ENCODE results near the gene ADCY2. TPM values are rescaled to one million over a fixed set of nuclear protein-coding genes. Genes with fewer than 3 reads are reported as not detected.

ADCY2 gene
- total and polyA plus RNA-seq, 2 experiments from 2014 or later, result 23.8 to 74.9 TPM

- H3K4me3 ChIP-seq, result no peak overlapping the region
- DNase-seq (ENCODE audit: low spot score) (no peak), ATAC-seq (no peak)
- H4K20me1 ChIP-seq (replicated peaks; ENCODE audit: insufficient read depth), result no peaks in the 10 kb centered on the region
- peaks cover 4% of the 10 kb centered on the region; the same call in 1 of the 3 replicates for H3K9me3 Mint-ChIP-seq
- no peak overlapping the region for H2AFZ ChIP-seq
- peak overlapping the region; percentile 4; the same call in 1 of the 2 replicates for H3K27ac Mint-ChIP-seq
- H3K36me3 Mint-ChIP-seq (ENCODE audit: low read depth), result peaks cover 25% of the 10 kb centered on the region
- no peak for TF ChIP-seq EZH2 (IDR thresholded peaks at IDR 0.05; ENCODE audit: low read depth, unreplicated experiment)
- no peak for TF ChIP-seq ZNF331 (CRISPR knock-in tag; IDR thresholded peaks at IDR 0.05; ENCODE audit: low read depth)
- TF ChIP-seq ETS1 (IDR thresholded peaks at IDR 0.05), result no peak
- TF ChIP-seq CTCF (conservative IDR thresholded peaks at IDR 0.05; ENCODE audit: low read depth in 2 of 2), result no peak
- TF ChIP-seq ZNF462 (CRISPR knock-in tag; IDR thresholded peaks at IDR 0.05), result no peak
- no peak for TF ChIP-seq ZNF114 (CRISPR knock-in tag; IDR thresholded peaks at IDR 0.05)
- no peak for TF ChIP-seq POLR2AphosphoS5 (IDR thresholded peaks at IDR 0.05; ENCODE audit: low read depth)
- no peak for TF ChIP-seq REST (IDR thresholded peaks at IDR 0.05; ENCODE audit: unreplicated experiment)
- no peak for TF ChIP-seq EZH2phosphoT487 (IDR thresholded peaks at IDR 0.05; ENCODE audit: unreplicated experiment)
- no peak for TF ChIP-seq CREB1 (CRISPR knock-in tag; IDR thresholded peaks at IDR 0.05; ENCODE audit: low read depth)
- no peak for TF ChIP-seq NANOG (IDR thresholded peaks at IDR 0.05; ENCODE audit: borderline replicate concordance)
- no peak for TF ChIP-seq JUNB (IDR thresholded peaks at IDR 0.05; ENCODE audit: unreplicated experiment)
- no peak for TF ChIP-seq STAT1 (IDR thresholded peaks at IDR 0.05; ENCODE audit: unreplicated experiment)
- H3K27ac ChIP-seq (ENCODE audit: low read depth), result no peak overlapping the region
- H3K36me3 ChIP-seq (ENCODE audit: insufficient read depth), result no peaks in the 10 kb centered on the region
- H3K27me3 ChIP-seq (ENCODE audit: insufficient read depth), result no peaks in the 10 kb centered on the region
- H3K4me1 ChIP-seq (ENCODE audit: insufficient read depth), result peaks cover 56% of the 10 kb centered on the region
- H3K4me2 ChIP-seq, result 0 out of 2 replicates have a peak overlapping the region, but pooled peaks have one; percentile 33
- peaks cover 7% of the 10 kb centered on the region for H3K27me3 Mint-ChIP-seq (ENCODE audit: insufficient read depth, low read depth, poor library complexity)
- H3K9me2 ChIP-seq (ENCODE audit: insufficient read depth), result peaks cover 12% of the 10 kb centered on the region; the same call in 1 of the 2 replicates
- peaks cover 47% of the 10 kb centered on the region for H3K79me2 ChIP-seq (replicated peaks; ENCODE audit: insufficient read depth)
- H3F3A ChIP-seq (replicated peaks; ENCODE audit: low read depth), result no peaks in the 10 kb centered on the region
- H3K4me3 Mint-ChIP-seq, result no peak overlapping the region
- peaks cover 48% of the 10 kb centered on the region for H3K4me1 Mint-ChIP-seq
Observed at GRCh38 chr5:7609726-7610125, 213.8 kb downstream of the ADCY2 start.

Measured in GM23338 (cell line).